K562 (cell line): ENCODE results near the gene USP48. TPM values are rescaled to one million over a fixed set of nuclear protein-coding genes. Genes with fewer than 3 reads are reported as not detected.

Source experiments
- CC2D1A ChIP-seq: fragments of 450-650 bp; IDR thresholded peaks from 2 replicates; pipeline ENCODE4 v1.6.1; 2017; ENCODE audit warnings: mild to moderate bottlenecking
- CHD1 ChIP-seq: fragments of 200-600 bp; sonication (generic); IDR thresholded peaks from one replicate; pipeline ENCODE4 v1.6.1; 2012; ENCODE audit warnings: mild to moderate bottlenecking, moderate library complexity, low read length, inconsistent platforms
- CREB1 ChIP-seq, 2 experiments: sonication (generic) in 1 of 2; formaldehyde crosslinking in 1 of 2; IDR thresholded peaks; 2 replicates each; pipeline versions ENCODE4 v1.6.1 to v1.8.0; 2012 to 2022; ENCODE audit warnings: inconsistent platforms in 1 of 2, mild to moderate bottlenecking in 1 of 2, missing genetic modification reagents in 1 of 2, moderate library complexity in 1 of 2
- NRF1 ChIP-seq, 2 experiments: fragments of 450-650 bp; IDR thresholded peaks in 1 of 2; conservative IDR thresholded peaks in 1 of 2; 2 replicates each; pipeline ENCODE4 v1.6.1; 2014; ENCODE audit warnings: mild to moderate bottlenecking in 2 of 2
- PURB ChIP-seq: sonication (generic); formaldehyde crosslinking; IDR thresholded peaks from 2 replicates; pipeline ENCODE4 v1.9.0; 2021; ENCODE audit warnings: low read depth, mild to moderate bottlenecking, missing genetic modification reagents
- ZNF695 ChIP-seq: fragments of 450-650 bp; formaldehyde crosslinking; IDR thresholded peaks from 2 replicates; pipeline ENCODE4 v1.4.0; 2020; ENCODE audit warnings: mild to moderate bottlenecking, moderate library complexity
- polyA plus RNA-seq, 8 experiments: library from polyadenylated mRNA; depleted of rRNA in 4 of 8; stranded (reverse) in 5 of 8; unstranded in 3 of 8; fragments of >200 nt; fragmentation: Nextera tagmentation in 2 of 8; fragmentation: Illumina TruSeq in 1 of 8; extraction: Ambion mirVana in 2 of 8; extraction: Trizol in 1 of 8; gene quantifications; 2 replicates each; pipeline versions ENCODE4 v1.2.1 to v1.2.3, GENCODE V29; 2011 to 2014; ENCODE audit warnings: inconsistent platforms in 1 of 8, missing spikeins in 1 of 8
- total RNA-seq, 7 experiments: library from RNA; depleted of rRNA in 6 of 7; stranded (reverse); fragments of >200 nt in 6 of 7; fragmentation: Illumina TruSeq in 2 of 7; extraction: Trizol in 2 of 7; gene quantifications; 2 replicates each; pipeline versions ENCODE4 v1.2.1 to v1.2.3, GENCODE V29; 2011 to 2021; ENCODE audit warnings: low replicate concordance in 1 of 7
- TF ChIP-seq, protein P1 (sequence below): fragments of 200-400 bp; formaldehyde crosslinking; IDR thresholded peaks from 2 replicates; pipeline ENCODE4 v1.6.1; 2017; ENCODE audit warnings: mild to moderate bottlenecking, low read depth, low read length, moderate library complexity
- TF ChIP-seq, protein P2 (sequence below): fragments of 250-450 bp; sonication (Bioruptor Pico); IDR thresholded peaks from 2 replicates; pipeline ENCODE4 v1.8.0; 2021; ENCODE audit warnings: mild to moderate bottlenecking, moderate library complexity
- TF ChIP-seq, protein P3 (sequence below): conservative IDR thresholded peaks from 2 replicates; pipeline ENCODE4 v1.6.1; 2011; ENCODE audit warnings: low read depth, mild to moderate bottlenecking, low read length; ENCODE audit not compliant: control insufficient read depth
- TF ChIP-seq, protein P4 (sequence below): fragments of 250-450 bp; sonication (Bioruptor Pico); IDR thresholded peaks from 2 replicates; pipeline ENCODE4 v1.8.0; 2021; ENCODE audit warnings: borderline replicate concordance, mild to moderate bottlenecking, moderate library complexity; ENCODE audit not compliant: poor library complexity, severe bottlenecking
- TF ChIP-seq, protein P5 (sequence below): fragments of 450-650 bp; IDR thresholded peaks from 2 replicates; pipeline ENCODE4 v1.6.1; 2016; ENCODE audit warnings: low read depth

The USP48 gene
- total and polyA plus RNA-seq, 9 of the 15 experiments (the other 6 are each of a cell fraction or from before 2014, with no cell fraction given), result 23.3 to 123 (median 106) TPM

DNA sequence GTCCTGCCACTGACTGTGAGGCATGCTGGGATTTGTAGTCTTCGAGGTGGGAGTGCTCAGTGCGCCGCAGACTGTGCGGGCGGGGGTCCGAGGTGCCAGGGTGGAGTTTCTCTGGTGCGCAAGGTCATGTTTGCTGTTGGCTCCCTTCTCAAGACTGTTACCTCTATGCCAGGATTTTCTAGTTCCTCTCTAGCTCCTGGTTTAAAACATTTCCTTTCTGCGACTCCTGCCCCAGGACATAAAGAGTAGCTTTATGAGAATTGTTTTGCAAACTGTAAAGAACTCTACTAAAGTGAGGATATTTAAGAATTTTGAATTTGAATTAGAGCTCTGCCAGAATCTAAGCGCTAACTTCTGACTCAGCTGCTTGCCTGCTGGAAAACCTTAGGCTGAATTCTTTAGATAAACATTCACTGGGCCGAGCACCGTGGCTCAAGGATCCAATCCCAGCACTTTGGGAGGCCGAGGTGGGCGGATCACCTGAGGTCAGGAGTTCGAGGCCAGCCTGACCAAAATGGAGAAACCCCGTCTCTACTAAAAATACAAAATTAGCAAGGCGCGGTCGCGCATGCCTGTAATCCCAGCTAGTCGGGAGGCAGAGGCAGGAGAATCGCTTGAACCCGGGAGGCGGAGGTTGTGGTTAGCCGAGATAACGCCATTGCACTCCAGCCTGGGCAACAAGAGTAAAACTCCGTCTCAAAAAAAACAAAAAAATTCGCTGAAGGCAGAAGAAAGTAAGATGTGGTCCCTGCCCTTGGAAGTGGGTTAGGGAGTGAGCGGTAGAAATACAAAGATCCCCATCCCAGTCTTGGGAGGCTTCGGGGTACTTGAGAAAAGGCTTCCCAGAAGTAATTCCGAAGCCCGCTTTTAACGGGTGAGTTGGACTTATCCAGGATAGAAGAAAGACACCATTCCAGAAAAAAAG is 992 bp upstream of the USP48 start (continued):
- TF ChIP-seq, protein P1, sequence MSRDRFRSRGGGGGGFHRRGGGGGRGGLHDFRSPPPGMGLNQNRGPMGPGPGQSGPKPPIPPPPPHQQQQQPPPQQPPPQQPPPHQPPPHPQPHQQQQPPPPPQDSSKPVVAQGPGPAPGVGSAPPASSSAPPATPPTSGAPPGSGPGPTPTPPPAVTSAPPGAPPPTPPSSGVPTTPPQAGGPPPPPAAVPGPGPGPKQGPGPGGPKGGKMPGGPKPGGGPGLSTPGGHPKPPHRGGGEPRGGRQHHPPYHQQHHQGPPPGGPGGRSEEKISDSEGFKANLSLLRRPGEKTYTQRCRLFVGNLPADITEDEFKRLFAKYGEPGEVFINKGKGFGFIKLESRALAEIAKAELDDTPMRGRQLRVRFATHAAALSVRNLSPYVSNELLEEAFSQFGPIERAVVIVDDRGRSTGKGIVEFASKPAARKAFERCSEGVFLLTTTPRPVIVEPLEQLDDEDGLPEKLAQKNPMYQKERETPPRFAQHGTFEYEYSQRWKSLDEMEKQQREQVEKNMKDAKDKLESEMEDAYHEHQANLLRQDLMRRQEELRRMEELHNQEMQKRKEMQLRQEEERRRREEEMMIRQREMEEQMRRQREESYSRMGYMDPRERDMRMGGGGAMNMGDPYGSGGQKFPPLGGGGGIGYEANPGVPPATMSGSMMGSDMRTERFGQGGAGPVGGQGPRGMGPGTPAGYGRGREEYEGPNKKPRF, result no peak
- peak; percentile 37; the same call in 1 of the 2 replicates for TF ChIP-seq CC2D1A
- TF ChIP-seq, protein P2, sequence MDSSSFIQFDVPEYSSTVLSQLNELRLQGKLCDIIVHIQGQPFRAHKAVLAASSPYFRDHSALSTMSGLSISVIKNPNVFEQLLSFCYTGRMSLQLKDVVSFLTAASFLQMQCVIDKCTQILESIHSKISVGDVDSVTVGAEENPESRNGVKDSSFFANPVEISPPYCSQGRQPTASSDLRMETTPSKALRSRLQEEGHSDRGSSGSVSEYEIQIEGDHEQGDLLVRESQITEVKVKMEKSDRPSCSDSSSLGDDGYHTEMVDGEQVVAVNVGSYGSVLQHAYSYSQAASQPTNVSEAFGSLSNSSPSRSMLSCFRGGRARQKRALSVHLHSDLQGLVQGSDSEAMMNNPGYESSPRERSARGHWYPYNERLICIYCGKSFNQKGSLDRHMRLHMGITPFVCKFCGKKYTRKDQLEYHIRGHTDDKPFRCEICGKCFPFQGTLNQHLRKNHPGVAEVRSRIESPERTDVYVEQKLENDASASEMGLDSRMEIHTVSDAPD (CRISPR knock-in tag), result no peak
- TF ChIP-seq NRF1 (conservative IDR thresholded peaks at IDR 0.05 in 1 of 2, IDR thresholded peaks at IDR 0.05 in 1 of 2), result no peak; a peak in 2 of 4 replicates
- TF ChIP-seq, protein P3, sequence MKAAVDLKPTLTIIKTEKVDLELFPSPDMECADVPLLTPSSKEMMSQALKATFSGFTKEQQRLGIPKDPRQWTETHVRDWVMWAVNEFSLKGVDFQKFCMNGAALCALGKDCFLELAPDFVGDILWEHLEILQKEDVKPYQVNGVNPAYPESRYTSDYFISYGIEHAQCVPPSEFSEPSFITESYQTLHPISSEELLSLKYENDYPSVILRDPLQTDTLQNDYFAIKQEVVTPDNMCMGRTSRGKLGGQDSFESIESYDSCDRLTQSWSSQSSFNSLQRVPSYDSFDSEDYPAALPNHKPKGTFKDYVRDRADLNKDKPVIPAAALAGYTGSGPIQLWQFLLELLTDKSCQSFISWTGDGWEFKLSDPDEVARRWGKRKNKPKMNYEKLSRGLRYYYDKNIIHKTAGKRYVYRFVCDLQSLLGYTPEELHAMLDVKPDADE, result peak; percentile 100
- no peak for TF ChIP-seq ZNF695 (CRISPR knock-in tag)
- TF ChIP-seq, protein P4, sequence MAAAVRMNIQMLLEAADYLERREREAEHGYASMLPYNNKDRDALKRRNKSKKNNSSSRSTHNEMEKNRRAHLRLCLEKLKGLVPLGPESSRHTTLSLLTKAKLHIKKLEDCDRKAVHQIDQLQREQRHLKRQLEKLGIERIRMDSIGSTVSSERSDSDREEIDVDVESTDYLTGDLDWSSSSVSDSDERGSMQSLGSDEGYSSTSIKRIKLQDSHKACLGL (CRISPR knock-in tag), result no peak
- TF ChIP-seq, protein P5, sequence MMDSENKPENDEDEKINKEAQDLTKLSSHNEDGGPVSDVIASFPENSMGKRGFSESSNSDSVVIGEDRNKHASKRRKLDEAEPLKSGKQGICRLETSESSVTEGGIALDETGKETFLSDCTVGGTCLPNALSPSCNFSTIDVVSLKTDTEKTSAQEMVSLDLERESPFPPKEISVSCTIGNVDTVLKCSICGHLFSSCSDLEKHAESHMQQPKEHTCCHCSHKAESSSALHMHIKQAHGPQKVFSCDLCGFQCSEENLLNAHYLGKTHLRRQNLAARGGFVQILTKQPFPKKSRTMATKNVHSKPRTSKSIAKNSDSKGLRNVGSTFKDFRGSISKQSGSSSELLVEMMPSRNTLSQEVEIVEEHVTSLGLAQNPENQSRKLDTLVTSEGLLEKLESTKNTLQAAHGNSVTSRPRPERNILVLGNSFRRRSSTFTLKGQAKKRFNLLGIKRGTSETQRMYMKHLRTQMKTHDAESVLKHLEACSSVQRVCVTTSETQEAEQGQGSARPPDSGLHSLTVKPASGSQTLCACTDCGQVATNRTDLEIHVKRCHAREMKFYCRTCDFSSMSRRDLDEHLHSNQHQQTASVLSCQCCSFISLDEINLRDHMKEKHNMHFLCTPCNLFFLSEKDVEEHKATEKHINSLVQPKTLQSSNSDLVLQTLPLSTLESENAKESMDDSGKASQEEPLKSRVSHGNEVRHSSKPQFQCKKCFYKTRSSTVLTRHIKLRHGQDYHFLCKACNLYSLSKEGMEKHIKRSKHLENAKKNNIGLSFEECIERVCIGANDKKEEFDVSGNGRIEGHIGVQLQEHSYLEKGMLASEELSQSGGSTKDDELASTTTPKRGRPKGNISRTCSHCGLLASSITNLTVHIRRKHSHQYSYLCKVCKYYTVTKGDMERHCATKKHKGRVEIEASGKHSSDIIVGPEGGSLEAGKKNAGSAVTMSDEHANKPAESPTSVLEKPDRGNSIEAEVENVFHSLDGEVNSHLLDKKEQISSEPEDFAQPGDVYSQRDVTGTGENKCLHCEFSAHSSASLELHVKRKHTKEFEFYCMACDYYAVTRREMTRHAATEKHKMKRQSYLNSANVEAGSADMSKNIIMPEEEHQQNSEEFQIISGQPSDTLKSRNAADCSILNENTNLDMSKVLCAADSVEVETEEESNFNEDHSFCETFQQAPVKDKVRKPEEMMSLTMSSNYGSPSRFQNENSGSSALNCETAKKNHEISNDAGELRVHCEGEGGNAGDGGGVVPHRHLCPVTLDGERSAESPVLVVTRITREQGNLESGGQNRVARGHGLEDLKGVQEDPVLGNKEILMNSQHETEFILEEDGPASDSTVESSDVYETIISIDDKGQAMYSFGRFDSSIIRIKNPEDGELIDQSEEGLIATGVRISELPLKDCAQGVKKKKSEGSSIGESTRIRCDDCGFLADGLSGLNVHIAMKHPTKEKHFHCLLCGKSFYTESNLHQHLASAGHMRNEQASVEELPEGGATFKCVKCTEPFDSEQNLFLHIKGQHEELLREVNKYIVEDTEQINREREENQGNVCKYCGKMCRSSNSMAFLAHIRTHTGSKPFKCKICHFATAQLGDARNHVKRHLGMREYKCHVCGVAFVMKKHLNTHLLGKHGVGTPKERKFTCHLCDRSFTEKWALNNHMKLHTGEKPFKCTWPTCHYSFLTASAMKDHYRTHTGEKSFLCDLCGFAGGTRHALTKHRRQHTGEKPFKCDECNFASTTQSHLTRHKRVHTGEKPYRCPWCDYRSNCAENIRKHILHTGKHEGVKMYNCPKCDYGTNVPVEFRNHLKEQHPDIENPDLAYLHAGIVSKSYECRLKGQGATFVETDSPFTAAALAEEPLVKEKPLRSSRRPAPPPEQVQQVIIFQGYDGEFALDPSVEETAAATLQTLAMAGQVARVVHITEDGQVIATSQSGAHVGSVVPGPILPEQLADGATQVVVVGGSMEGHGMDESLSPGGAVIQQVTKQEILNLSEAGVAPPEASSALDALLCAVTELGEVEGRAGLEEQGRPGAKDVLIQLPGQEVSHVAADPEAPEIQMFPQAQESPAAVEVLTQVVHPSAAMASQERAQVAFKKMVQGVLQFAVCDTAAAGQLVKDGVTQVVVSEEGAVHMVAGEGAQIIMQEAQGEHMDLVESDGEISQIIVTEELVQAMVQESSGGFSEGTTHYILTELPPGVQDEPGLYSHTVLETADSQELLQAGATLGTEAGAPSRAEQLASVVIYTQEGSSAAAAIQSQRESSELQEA, result no peak; the same call in 1 of the 2 replicates
- no peak for TF ChIP-seq PURB
- no peak for TF ChIP-seq CREB1 (IDR thresholded peaks at IDR 0.05)
- no peak for TF ChIP-seq CREB1 (CRISPR knock-in tag; IDR thresholded peaks at IDR 0.05)
- no peak for TF ChIP-seq CHD1
